Skeletal muscle satellite cell (primary cell): ENCODE data around the gene DGKB.

ENCODE experiments used
- H3K27me3 ChIP-seq: 2 replicates; pipeline ENCODE4 v1.7.0; 2013; ENCODE audit warnings: low read length; ENCODE audit not compliant: control insufficient read depth, insufficient read depth
- H3K36me3 ChIP-seq: 2 replicates; pipeline ENCODE4 v1.7.0; 2013; ENCODE audit warnings: mild to moderate bottlenecking, control low read depth, low read length; ENCODE audit not compliant: insufficient read depth
- H3K4me1 ChIP-seq: 2 replicates; pipeline ENCODE4 v1.7.0; 2013; ENCODE audit warnings: low read length; ENCODE audit not compliant: control insufficient read depth, insufficient read depth
- H3K4me2 ChIP-seq: 2 replicates; pipeline ENCODE4 v1.7.0; 2013; ENCODE audit warnings: mild to moderate bottlenecking, low read length
- H3K4me3 ChIP-seq: 2 replicates; pipeline ENCODE4 v1.7.0; 2013; ENCODE audit warnings: low read length
- H3K9ac ChIP-seq: 2 replicates; pipeline ENCODE4 v1.7.0; 2013; ENCODE audit warnings: mild to moderate bottlenecking, low read depth, low read length, moderate library complexity
- H3K9me3 ChIP-seq: replicated peaks from 2 replicates; pipeline ENCODE4 v1.7.0; 2013; ENCODE audit warnings: mild to moderate bottlenecking, control low read depth, low read length

DGKB gene

GRCh38 chr7:14233076-14233867, 669.3 kb downstream of the DGKB start:
- no peaks in the 10 kb centered on the region for H3K36me3 ChIP-seq
- H3K4me3 ChIP-seq: no peak overlapping the region
- peaks cover 11% of the 10 kb centered on the region for H3K4me1 ChIP-seq
- no peaks in the 10 kb centered on the region for H3K27me3 ChIP-seq
- no peaks in the 10 kb centered on the region for H3K9me3 ChIP-seq
- H3K4me2 ChIP-seq: peak overlapping the region; percentile 18
- H3K9ac ChIP-seq: no peak overlapping the region

GRCh38 chr7:14229047-14229446, 673.5 kb downstream of the DGKB start:
- no peak overlapping the region for H3K9ac ChIP-seq
- H3K36me3 ChIP-seq: no peaks in the 10 kb centered on the region
- no peaks in the 10 kb centered on the region for H3K27me3 ChIP-seq

GRCh38 chr7:14228341-14228740, 674.2 kb downstream of the DGKB start:
- Histone ChIP-seq H3K36me3 (no peaks in the 10 kb centered on the region), H3K4me1 (peaks cover 5% of the 10 kb centered on the region), H3K4me3 (no peak overlapping the region), H3K4me2 (no peak overlapping the region), H3K9me3 (no peaks in the 10 kb centered on the region), H3K9ac (no peak overlapping the region), H3K27me3 (no peaks in the 10 kb centered on the region)

More at GRCh38 chr7:14229047-14229446, 673.5 kb downstream of the DGKB start:
- Histone ChIP-seq H3K9me3 (no peaks in the 10 kb centered on the region), H3K4me2 (no peak overlapping the region), H3K4me1 (peaks cover 11% of the 10 kb centered on the region), H3K4me3 (no peak overlapping the region)

GRCh38 chr7:14226126-14226525, 676.4 kb downstream of the DGKB start:
- Histone ChIP-seq H3K4me2 (no peak overlapping the region), H3K4me1 (no peaks in the 10 kb centered on the region), H3K36me3 (no peaks in the 10 kb centered on the region), H3K27me3 (no peaks in the 10 kb centered on the region), H3K9ac (no peak overlapping the region), H3K9me3 (no peaks in the 10 kb centered on the region), H3K4me3 (no peak overlapping the region)

GRCh38 chr7:14219125-14219524, 683.4 kb downstream of the DGKB start:
- Histone ChIP-seq H3K36me3 (no peaks in the 10 kb centered on the region), H3K9me3 (no peaks in the 10 kb centered on the region)

GRCh38 chr7:14218338-14218737, 684.2 kb downstream of the DGKB start:
- no peak overlapping the region for H3K9ac ChIP-seq
- H3K4me3 ChIP-seq: no peak overlapping the region
- no peaks in the 10 kb centered on the region for H3K9me3 ChIP-seq
- no peaks in the 10 kb centered on the region for H3K36me3 ChIP-seq
- H3K27me3 ChIP-seq: no peaks in the 10 kb centered on the region
- no peak overlapping the region for H3K4me2 ChIP-seq
- H3K4me1 ChIP-seq: peaks cover 12% of the 10 kb centered on the region

More at GRCh38 chr7:14219125-14219524, 683.4 kb downstream of the DGKB start:
- Histone ChIP-seq H3K4me1 (peaks cover 12% of the 10 kb centered on the region), H3K9ac (no peak overlapping the region), H3K4me2 (no peak overlapping the region), H3K27me3 (no peaks in the 10 kb centered on the region), H3K4me3 (no peak overlapping the region)

GRCh38 chr7:14209896-14210484, 692.6 kb downstream of the DGKB start:
- H3K9ac ChIP-seq: no peak overlapping the region
- H3K4me1 ChIP-seq: peaks cover 3% of the 10 kb centered on the region
- H3K27me3 ChIP-seq: no peaks in the 10 kb centered on the region
- no peaks in the 10 kb centered on the region for H3K9me3 ChIP-seq
- no peaks in the 10 kb centered on the region for H3K36me3 ChIP-seq
- H3K4me3 ChIP-seq: no peak overlapping the region
- no peak overlapping the region for H3K4me2 ChIP-seq

- H3K36me3 ChIP-seq: no peaks in the 10 kb centered on the region
- no peak overlapping the region for H3K4me2 ChIP-seq
- H3K9me3 ChIP-seq: no peaks in the 10 kb centered on the region
- peaks cover 3% of the 10 kb centered on the region for H3K4me1 ChIP-seq
- H3K4me3 ChIP-seq: no peak overlapping the region
- H3K9ac ChIP-seq: no peak overlapping the region
- no peaks in the 10 kb centered on the region for H3K27me3 ChIP-seq
Observed at GRCh38 chr7:14207711-14208110, 694.8 kb downstream of the DGKB start.

GRCh38 chr7:14207138-14207537, 695.4 kb downstream of the DGKB start:
- Histone ChIP-seq H3K4me2 (no peak overlapping the region), H3K36me3 (no peaks in the 10 kb centered on the region), H3K27me3 (no peaks in the 10 kb centered on the region), H3K4me3 (no peak overlapping the region), H3K4me1 (peaks cover 3% of the 10 kb centered on the region), H3K9me3 (no peaks in the 10 kb centered on the region), H3K9ac (no peak overlapping the region)

- peaks cover 3% of the 10 kb centered on the region for H3K4me1 ChIP-seq
- no peaks in the 10 kb centered on the region for H3K9me3 ChIP-seq
- no peak overlapping the region for H3K4me3 ChIP-seq
- no peaks in the 10 kb centered on the region for H3K27me3 ChIP-seq
- H3K4me2 ChIP-seq: no peak overlapping the region
- H3K9ac ChIP-seq: no peak overlapping the region
- no peaks in the 10 kb centered on the region for H3K36me3 ChIP-seq
Observed at GRCh38 chr7:14206121-14206520, 696.4 kb downstream of the DGKB start.

- Histone ChIP-seq H3K4me3 (no peak overlapping the region), H3K4me2 (no peak overlapping the region), H3K36me3 (no peaks in the 10 kb centered on the region), H3K4me1 (peaks cover 13% of the 10 kb centered on the region), H3K9ac (no peak overlapping the region), H3K27me3 (no peaks in the 10 kb centered on the region), H3K9me3 (no peaks in the 10 kb centered on the region)
Observed at GRCh38 chr7:14201353-14201752, 701.2 kb downstream of the DGKB start.

GRCh38 chr7:14199336-14199735, 703.2 kb downstream of the DGKB start:
- no peak overlapping the region for H3K4me2 ChIP-seq
- H3K9ac ChIP-seq: no peak overlapping the region
- no peaks in the 10 kb centered on the region for H3K36me3 ChIP-seq
- no peaks in the 10 kb centered on the region for H3K9me3 ChIP-seq
- H3K27me3 ChIP-seq: no peaks in the 10 kb centered on the region
- no peak overlapping the region for H3K4me3 ChIP-seq
- H3K4me1 ChIP-seq: peaks cover 24% of the 10 kb centered on the region
